ENCODE measurements around the gene MRPL2.
"Not testable (repeated sequence)": the region's sequence is repeated elsewhere in the genome, so short reads cannot be mapped to it uniquely, and the experiment has no call there.

Gene MRPL2

DNA sequence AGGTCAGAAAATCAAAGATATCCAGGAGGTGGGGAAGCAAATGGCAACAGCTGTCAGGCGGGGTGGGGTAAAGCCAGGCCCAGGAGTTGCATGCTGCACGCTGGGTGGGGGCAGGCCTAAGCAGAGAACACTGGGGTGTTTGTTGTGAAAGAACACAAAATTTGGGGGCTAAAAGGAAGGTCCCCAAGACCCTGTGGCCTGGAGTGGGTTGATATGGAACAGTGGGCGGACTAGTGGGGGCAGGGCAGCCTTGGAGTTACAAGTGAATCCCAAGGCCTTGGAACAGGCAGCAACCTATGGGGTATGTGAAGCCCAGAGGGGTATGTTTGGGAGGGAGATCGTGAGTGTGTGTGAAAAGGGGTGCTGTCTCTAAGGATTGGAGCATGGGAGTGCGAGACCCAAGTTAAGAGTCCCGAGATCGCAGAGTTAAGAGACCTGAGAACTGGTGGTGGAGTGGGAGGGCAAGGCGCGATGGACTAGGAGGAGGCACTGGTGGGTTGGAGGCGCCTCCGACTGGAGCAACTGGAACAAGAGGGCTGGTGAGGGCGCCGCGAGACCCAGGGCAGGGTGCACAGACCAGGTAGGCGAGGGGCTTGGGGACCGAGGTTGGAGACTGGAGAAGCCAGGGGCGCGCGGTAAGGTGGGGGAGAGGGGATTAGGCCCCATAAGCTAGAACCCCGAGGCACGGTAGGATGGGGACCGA, 6.2 kb downstream of the MRPL2 start:
- Histone ChIP-seq H3K9me3 (no peaks in the 10 kb centered on the region), H3K27me3 (ENCODE audit: low read depth) (no peaks in the 10 kb centered on the region), H3K36me3 (replicated peaks) (peaks cover 64% of the 10 kb centered on the region), H3K4me3 (peak overlapping the region; percentile 87), H3K4me1 (peaks cover 8% of the 10 kb centered on the region)
- peak in 1 of 2 experiments; percentile 46 for DNase-seq (ENCODE audit: low spot score in 2 of 2)
- in situ Hi-C loops (cut with MboI; ENCODE audit: low sequenced_read_pairs) = no loop called here

DNA sequence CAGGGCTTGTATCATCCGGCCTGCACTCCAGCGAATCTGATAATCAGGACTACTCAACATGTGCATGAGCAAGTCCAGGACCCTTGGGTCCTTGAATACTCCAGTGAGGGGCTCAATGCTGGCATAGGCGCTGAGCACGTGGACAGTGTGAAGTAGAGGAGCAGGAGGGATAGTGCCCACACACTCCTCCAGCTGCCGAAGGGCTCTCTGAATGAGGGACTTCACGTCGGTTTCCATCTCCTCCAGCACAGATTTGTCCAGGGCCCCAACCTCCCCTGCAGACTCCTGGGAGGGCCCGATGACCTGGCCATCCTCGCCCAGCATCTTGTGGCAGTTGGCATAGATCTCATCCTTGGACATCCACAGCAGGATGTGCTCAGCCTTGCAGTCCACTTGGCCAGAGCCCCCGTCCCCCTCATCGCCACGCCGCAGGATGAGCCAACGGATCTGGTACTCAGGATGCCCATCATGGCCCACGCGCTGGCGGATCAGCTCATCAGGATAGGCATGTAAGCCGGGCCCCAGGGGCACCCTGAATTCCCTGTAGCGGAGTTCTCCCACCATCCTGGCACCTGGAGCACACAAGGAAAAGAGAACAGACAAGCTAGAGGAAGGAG, 6.9 kb downstream of the MRPL2 start:
- Histone ChIP-seq H3K4me3 (peak overlapping the region; percentile 87), H3K36me3 (replicated peaks) (peaks cover 65% of the 10 kb centered on the region)
- in situ Hi-C loops (cut with MboI; ENCODE audit: low sequenced_read_pairs) = no loop called here

DNA sequence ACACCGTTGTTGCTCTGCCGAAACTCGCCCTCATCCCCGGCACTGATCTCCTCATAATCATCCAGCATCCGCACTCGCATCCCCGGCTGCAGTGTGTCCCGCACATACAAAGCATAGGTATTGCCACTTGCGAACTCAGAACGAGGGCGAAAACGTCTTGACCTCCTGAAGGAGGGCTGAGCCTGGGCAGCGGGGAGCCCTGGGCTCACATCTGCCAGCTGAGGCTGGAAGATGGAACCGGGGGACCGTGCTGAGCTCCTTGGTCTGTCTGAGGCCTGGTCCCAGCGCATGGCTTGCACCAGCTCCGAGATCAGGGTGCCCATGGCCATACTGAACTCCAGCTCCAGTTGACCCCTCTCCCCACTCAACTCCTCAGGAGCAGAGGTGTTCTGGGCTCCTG, 8.3 kb downstream of the MRPL2 start:
- Histone ChIP-seq H3K4me3 (no peak overlapping the region), H3K4me1 (peaks cover 8% of the 10 kb centered on the region; the same call in 1 of the 2 replicates), H3K36me3 (replicated peaks) (peaks cover 70% of the 10 kb centered on the region), H3K9me3 (no peaks in the 10 kb centered on the region), H3K27me3 (ENCODE audit: low read depth) (no peaks in the 10 kb centered on the region)
- no peak for DNase-seq (ENCODE audit: low spot score in 2 of 2)
- in situ Hi-C loops (cut with MboI; ENCODE audit: low sequenced_read_pairs) = no loop called here

More for the DNA sequence above, 6.9 kb downstream of the MRPL2 start:
- Histone ChIP-seq H3K27me3 (ENCODE audit: low read depth) (no peaks in the 10 kb centered on the region), H3K4me1 (peaks cover 8% of the 10 kb centered on the region; the same call in 1 of the 2 replicates), H3K9me3 (no peaks in the 10 kb centered on the region)
- DNase-seq (ENCODE audit: low spot score in 2 of 2) = no peak

DNA sequence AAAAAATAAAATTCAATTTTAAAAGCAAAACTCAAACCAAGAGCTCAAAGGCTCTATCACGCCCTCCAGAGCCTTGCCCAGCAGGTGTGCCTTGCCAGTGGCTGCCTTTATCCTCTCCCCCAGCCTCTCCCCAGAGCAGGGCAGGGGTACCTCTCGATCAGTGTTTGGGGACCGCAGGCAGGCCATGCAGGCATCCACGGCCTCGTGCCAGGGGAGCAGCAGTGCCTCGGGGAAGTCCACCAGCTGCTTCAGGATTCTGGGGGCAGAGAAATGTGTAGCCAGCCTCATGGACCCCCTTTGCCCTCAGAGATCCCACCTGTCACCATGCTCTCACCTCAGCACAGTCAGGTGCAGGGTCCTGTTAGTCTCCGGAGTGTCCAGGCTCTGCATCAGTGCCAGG, 11.2 kb downstream of the MRPL2 start:
- no peak for DNase-seq (ENCODE audit: low spot score in 2 of 2)
- in situ Hi-C loops (cut with MboI; ENCODE audit: low sequenced_read_pairs) = no loop called here
- Histone ChIP-seq H3K9me3 (no peaks in the 10 kb centered on the region), H3K36me3 (replicated peaks) (peaks cover 81% of the 10 kb centered on the region), H3K4me1 (peaks cover 6% of the 10 kb centered on the region; the same call in 1 of the 2 replicates), H3K27me3 (ENCODE audit: low read depth) (no peaks in the 10 kb centered on the region), H3K4me3 (no peak overlapping the region)

DNA sequence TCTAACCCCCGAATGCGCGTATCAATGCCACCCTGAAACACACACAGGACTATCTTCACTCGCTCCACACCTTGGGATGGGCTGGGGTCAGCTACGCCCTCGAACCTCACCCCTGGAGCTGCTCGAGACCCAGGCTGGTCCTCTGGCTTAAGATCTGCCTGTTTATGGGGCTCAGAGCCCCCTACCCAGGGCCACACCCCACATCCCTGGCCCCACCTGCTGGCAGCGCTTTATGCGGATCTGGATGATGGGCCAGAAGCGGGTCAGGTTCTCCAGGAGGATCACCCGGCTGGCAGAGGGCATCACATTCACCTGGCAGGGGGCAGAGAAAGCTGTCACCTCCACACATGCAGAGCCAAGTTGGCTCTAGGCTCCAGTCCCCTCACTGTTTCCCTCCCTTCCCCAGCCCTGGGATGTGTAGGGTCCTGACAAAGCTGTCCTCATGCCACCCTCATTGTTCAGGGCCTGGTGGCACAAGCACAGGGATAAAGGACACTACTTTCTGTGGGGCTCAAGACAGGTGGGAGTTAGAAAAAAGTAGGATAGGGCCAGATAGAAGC, 13.8 kb downstream of the MRPL2 start:
- Histone ChIP-seq H3K4me1 (no peaks in the 10 kb centered on the region), H3K9me3 (no peaks in the 10 kb centered on the region), H3K4me3 (no peak overlapping the region), H3K36me3 (replicated peaks) (peaks cover 81% of the 10 kb centered on the region), H3K27me3 (ENCODE audit: low read depth) (no peaks in the 10 kb centered on the region)
- no peak for DNase-seq (ENCODE audit: low spot score in 2 of 2)
- in situ Hi-C loops (cut with MboI; ENCODE audit: low sequenced_read_pairs) = no loop called here

DNA sequence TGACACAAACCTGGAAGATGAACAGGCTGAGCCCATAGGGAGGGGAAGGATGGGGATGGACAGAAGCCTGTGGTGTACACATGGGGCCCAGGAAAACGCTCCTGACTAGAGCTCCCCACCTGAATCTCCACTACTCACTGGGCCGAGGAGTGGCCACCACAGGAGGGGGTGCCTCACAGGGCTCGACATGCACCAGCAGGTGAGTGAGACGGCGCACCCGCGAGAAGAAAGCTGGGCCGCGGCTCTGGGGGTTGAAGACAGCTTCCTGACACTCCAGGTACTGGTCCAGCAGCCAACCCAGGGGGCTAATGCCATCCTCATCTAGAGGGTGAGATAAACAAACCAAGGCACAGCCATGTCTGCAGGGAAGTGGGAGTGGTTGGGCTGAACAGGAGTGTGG, 15.9 kb downstream of the MRPL2 start:
- DNase-seq (ENCODE audit: low spot score in 2 of 2) = no peak
- in situ Hi-C loops (cut with MboI; ENCODE audit: low sequenced_read_pairs) = no loop called here
- H3K4me1 ChIP-seq = no peaks in the 10 kb centered on the region
- no peaks in the 10 kb centered on the region for H3K9me3 ChIP-seq
- no peak overlapping the region for H3K4me3 ChIP-seq
- H3K36me3 ChIP-seq (replicated peaks) = peaks cover 80% of the 10 kb centered on the region
- no peaks in the 10 kb centered on the region for H3K27me3 ChIP-seq (ENCODE audit: low read depth)

DNA sequence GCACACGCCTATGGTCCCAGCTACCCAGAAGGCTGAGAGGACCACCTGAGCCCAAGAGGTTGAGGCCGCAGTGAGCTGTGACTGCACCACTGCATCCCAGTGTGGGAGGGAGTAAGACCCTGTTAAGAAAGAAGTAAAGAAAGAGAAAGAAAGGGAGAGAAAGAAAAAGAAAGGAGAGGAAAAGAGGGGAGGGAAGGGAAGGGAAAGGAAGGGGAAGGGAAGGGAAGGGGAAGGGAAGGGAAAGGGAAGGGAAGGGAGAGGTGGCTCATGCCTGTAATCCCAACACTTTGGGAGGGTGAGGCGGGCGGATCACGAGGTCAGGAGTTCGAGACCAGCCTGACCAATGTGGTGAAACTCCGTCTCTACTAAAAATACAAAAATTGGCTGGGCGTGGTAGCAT, 17.8 kb downstream of the MRPL2 start:
- H3K36me3 ChIP-seq (replicated peaks) = peaks cover 77% of the 10 kb centered on the region
- H3K4me3 ChIP-seq; in situ Hi-C loops (cut with MboI; ENCODE audit: low sequenced_read_pairs); H3K9me3 ChIP-seq; H3K4me1 ChIP-seq; H3K27me3 ChIP-seq (ENCODE audit: low read depth); DNase-seq (ENCODE audit: low spot score in 2 of 2): not testable (repeated sequence)

DNA sequence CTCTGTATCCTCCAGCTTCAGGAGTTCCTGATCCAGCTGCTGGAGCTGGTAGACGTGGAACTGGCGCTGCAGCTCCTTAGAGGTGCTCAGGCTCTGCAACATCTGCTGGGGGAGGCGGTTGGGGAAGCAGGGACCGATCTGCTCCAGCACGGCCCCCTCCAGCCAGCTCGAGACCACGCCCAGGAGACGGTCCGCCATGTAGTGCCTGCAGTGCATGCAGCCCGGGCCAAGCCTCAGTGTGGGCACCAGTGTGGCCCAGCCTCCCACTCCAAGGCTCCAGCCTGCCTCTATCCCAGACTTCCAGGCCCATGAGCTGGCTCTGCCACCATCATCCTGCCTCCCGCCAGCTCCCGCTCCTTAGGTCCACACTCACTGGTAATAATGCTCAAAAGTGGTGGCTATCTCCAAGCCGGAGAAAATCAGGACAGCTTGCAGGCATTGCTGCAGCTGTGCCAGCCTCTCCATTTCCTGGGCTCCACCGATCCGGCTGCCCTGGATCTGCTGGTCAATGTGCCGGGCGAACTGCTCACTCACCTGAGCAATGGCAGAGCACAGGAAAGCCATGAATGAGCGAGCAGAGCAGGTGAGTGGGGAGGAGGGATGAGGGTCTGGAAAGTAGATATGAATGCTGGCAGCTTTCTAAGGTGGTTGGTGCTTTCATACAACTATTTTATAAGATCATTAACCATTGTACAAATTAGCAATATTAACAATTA, 18.5 kb downstream of the MRPL2 start:
- Histone ChIP-seq H3K36me3 (replicated peaks) (peaks cover 72% of the 10 kb centered on the region), H3K4me3 (no peak overlapping the region), H3K27me3 (ENCODE audit: low read depth) (no peaks in the 10 kb centered on the region), H3K4me1 (no peaks in the 10 kb centered on the region), H3K9me3 (no peaks in the 10 kb centered on the region)
- no peak for DNase-seq (ENCODE audit: low spot score in 2 of 2)
- in situ Hi-C loops (cut with MboI; ENCODE audit: low sequenced_read_pairs) = no loop called here

DNA sequence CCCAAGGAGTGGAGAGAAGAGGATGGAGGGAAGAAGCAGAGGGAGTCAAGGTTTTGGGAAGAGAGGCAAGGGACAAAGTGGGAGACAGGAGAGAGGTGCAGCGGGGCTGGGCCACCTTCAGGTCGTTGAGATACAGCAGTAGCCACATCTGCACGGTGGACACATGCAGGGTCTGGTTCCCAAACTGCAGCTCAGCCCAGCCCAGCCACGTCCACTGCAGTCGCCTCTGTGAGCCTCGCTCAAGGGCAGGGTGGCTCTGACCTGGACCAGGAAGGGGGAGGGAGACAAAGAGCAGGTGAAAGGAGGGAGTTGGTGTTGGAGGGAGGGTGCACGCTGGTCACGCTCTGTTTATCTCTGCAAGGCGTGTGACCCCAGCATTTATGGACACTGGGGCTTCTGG, 20.5 kb downstream of the MRPL2 start:
- Histone ChIP-seq H3K27me3 (ENCODE audit: low read depth) (no peaks in the 10 kb centered on the region), H3K4me3 (no peak overlapping the region), H3K36me3 (replicated peaks) (peaks cover 75% of the 10 kb centered on the region), H3K4me1 (no peaks in the 10 kb centered on the region), H3K9me3 (no peaks in the 10 kb centered on the region)
- in situ Hi-C loops (cut with MboI; ENCODE audit: low sequenced_read_pairs) = no loop called here
- DNase-seq (ENCODE audit: low spot score in 2 of 2) = no peak

DNA sequence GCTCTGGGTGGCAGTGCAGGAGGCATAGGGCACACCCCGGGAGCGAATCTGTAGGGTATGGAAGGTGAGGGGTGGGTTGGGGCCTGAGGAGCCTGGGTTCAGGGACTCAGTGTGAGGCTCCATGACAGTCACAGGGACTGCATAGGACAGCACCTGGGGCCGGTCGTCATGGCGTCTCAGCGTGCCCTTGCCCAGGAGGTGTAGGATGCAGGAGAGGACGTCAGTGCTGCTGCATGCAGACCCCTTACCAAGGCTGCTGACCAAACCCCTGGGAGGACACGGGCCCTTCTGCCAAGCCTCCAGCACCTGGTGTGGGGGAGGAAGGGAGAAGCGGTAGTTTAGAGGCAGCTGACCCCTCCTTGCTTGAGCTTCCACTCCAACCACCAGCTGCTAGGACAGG, 21.5 kb downstream of the MRPL2 start:
- H3K4me3 ChIP-seq = no peak overlapping the region
- H3K27me3 ChIP-seq (ENCODE audit: low read depth) = no peaks in the 10 kb centered on the region
- no peaks in the 10 kb centered on the region for H3K4me1 ChIP-seq
- H3K9me3 ChIP-seq = no peaks in the 10 kb centered on the region
- no peak for DNase-seq (ENCODE audit: low spot score in 2 of 2)
- peaks cover 73% of the 10 kb centered on the region for H3K36me3 ChIP-seq (replicated peaks)
- in situ Hi-C loops (cut with MboI; ENCODE audit: low sequenced_read_pairs) = no loop called here

DNA sequence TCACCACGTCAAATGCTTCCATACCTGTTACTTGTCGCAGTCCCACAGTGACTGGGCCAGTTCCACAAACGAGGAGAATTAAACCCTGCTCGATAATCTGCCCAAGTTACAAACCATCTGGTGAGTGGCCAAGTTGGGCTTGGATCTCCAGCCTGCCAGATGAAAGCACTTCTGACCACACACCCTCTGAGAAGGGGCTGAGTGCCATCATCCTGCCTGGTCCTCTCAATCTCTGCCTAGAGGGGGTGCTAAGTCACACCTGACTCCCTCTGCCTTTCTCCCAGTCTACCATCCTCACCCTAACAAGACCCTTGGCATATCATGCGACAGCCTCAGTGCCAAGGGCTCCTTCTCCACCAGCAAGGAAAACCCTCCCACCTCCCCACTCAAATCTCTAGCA, 22.0 kb downstream of the MRPL2 start:
- H3K36me3 ChIP-seq (replicated peaks) = peaks cover 73% of the 10 kb centered on the region

DNA sequence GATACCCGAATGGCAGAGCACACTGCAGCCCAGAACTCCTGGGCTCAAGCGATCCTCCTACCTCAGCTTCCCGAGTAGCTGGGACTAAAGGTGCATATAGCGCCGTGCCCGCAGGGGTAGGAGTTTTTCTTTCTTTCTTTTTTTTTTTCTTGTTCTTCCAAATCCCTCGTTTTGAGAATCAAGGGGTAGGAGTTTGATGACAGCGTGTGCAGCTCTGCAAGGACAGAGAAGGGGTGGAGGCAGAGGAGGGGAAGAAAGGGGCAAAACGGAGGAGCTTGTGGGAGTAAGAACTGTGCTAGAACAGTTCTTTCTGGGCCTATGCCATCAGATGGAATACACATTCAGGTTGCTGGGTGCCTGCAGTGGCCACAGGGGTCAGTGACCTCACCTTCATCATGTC, 22.5 kb downstream of the MRPL2 start:
- in situ Hi-C loops (cut with MboI; ENCODE audit: low sequenced_read_pairs) = no loop called here
- Histone ChIP-seq H3K9me3 (no peaks in the 10 kb centered on the region), H3K4me1 (no peaks in the 10 kb centered on the region), H3K36me3 (replicated peaks) (peaks cover 75% of the 10 kb centered on the region), H3K4me3 (no peak overlapping the region), H3K27me3 (ENCODE audit: low read depth) (no peaks in the 10 kb centered on the region)
- no peak for DNase-seq (ENCODE audit: low spot score in 2 of 2)

More for the DNA sequence above, 22.0 kb downstream of the MRPL2 start:
- no peaks in the 10 kb centered on the region for H3K4me1 ChIP-seq
- H3K4me3 ChIP-seq = no peak overlapping the region
- DNase-seq (ENCODE audit: low spot score in 2 of 2) = no peak
- in situ Hi-C loops (cut with MboI; ENCODE audit: low sequenced_read_pairs) = no loop called here
- H3K27me3 ChIP-seq (ENCODE audit: low read depth) = no peaks in the 10 kb centered on the region
- H3K9me3 ChIP-seq = no peaks in the 10 kb centered on the region

DNA sequence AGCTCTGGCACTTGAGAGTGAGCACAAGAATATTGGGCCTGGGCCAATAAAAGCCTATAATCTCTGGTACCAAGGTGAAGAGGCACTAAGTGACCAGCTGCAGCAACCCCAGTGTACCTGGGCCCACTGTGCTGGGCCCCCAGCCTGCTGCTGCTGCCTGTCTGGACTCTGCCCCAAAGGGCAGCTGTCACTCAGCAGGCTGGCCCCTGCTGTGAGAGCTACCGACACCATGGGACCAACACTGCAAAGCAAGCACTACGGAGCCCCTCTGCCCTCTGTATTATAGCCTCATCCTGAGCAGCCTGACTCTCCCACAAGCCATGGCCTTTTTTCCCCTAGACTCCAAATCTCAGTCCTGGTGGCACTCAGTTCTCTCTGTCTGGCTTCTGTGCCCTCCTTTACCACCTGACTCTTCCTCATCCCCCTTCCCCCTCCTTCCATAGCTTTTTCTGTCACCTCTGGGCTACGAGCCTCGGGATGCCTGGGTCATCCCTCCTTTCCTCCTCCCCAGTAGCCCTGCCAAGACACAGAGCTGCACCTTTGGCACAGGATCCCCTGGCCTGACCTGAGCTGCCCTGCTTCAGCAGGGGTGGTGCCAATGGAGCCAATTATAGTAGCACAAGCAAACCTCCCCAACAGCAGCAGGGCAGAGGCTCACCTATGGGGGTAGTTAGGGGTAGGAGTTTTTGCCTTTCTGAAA, 23.6 kb downstream of the MRPL2 start:
- DNase-seq (ENCODE audit: low spot score in 2 of 2) = no peak
- Histone ChIP-seq H3K4me1 (no peaks in the 10 kb centered on the region), H3K27me3 (ENCODE audit: low read depth) (no peaks in the 10 kb centered on the region), H3K9me3 (no peaks in the 10 kb centered on the region), H3K36me3 (replicated peaks) (peaks cover 73% of the 10 kb centered on the region), H3K4me3 (no peak overlapping the region)
- in situ Hi-C loops (cut with MboI; ENCODE audit: low sequenced_read_pairs) = no loop called here
